ENCODE data around the gene AGBL1.

DNA sequence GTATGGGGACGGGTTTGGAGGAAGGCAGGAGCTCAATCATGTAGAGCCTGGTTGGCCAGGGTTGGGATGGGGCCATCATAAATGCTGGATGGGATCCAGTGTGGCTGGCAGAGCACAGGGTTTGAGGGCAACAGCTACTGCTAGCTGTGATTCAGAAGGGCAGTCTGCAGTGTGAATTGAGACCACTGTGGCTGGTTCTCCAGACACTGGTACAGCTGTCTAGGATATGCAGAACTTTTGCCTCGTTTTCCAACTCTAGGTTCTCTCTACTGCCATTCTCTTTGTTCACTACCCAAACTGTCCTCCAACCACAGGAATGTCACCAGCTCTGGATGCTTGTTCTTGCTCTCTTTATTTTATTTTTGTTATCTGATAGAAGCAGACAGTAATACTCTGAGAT, 543.6 kb downstream of the AGBL1 start:
- TF ChIP-seq CTCF (IDR thresholded peaks at IDR 0.05) (no peak), POLR2A (IDR thresholded peaks at IDR 0.05) (no peak)
